LHCN-M2 (cell line): Measurements from ENCODE around the gene UBE2O. TPM values are rescaled to one million over a fixed set of nuclear protein-coding genes. Genes with fewer than 3 reads are reported as not detected.
A peak's percentile ranks its signal among the peaks of the same experiment; 100 is the strongest.

Experiments used
- DNase-seq: peaks from one replicate; pipeline ENCODE4 v3.0.0-alpha.2; 2012; ENCODE audit warnings: low read depth
- total RNA-seq: library from RNA; depleted of rRNA; stranded (reverse); fragments of >200 nt; gene quantifications from 2 replicates; pipeline ENCODE4 v1.2.3, GENCODE V29; 2014

UBE2O gene
- total RNA-seq, 1 experiment from 2014 or later = 15.7 TPM

- DNase-seq = no peak
Observed at GRCh38 chr17:76395980-76396379, 57.0 kb downstream of the UBE2O start.

GRCh38 chr17:76394166-76394565 is 58.8 kb downstream of the UBE2O start:
- DNase-seq = no peak

GRCh38 chr17:76391200-76391715 is 61.7 kb downstream of the UBE2O start:
- no peak for DNase-seq

DNA sequence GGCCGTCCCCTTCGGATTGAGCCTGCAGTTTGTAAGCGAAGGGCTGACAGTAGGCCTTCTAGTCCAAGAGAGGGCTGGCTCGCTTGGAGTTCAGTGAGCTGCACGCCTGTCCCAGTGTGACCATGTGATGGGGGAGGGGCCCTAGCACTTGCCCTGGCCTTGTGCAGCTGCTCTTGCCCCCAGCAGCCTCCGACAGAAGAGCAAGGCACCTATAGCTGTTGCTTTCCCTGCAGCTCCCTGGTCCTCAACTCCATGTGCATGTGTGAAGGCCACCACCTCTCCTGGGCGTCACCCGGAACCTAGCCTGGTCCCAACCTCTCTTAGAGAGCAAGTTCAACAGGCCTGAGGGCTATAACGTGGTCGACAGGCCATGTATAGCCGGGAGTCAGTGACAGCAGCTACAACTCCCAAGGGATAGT is 62.9 kb downstream of the UBE2O start:
- DNase-seq = no peak

GRCh38 chr17:76388966-76389888 is 63.7 kb downstream of the UBE2O start:
- DNase-seq = no peak

DNA sequence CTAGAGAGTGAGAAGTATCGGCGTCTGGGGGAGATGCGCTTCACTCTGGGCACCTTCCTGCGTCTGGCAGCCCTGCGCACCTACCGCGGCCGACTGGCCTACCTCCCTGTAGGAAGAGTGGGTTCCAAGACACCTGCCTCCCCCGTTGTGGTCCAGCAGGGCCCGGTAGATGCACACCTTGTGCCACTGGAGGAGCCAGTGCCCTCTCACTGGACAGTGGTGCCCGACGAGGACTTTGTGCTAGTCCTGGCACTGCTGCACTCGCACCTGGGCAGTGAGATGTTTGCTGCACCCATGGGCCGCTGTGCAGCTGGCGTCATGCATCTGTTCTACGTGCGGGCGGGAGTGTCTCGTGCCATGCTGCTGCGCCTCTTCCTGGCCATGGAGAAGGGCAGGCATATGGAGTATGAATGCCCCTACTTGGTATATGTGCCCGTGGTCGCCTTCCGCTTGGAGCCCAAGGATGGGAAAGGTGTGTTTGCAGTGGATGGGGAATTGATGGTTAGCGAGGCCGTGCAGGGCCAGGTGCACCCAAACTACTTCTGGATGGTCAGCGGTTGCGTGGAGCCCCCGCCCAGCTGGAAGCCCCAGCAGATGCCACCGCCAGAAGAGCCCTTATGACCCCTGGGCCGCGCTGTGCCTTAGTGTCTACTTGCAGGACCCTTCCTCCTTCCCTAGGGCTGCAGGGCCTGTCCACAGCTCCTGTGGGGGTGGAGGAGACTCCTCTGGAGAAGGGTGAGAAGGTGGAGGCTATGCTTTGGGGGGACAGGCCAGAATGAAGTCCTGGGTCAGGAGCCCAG is 65.8 kb downstream of the UBE2O start:
- DNase-seq = no peak

DNA sequence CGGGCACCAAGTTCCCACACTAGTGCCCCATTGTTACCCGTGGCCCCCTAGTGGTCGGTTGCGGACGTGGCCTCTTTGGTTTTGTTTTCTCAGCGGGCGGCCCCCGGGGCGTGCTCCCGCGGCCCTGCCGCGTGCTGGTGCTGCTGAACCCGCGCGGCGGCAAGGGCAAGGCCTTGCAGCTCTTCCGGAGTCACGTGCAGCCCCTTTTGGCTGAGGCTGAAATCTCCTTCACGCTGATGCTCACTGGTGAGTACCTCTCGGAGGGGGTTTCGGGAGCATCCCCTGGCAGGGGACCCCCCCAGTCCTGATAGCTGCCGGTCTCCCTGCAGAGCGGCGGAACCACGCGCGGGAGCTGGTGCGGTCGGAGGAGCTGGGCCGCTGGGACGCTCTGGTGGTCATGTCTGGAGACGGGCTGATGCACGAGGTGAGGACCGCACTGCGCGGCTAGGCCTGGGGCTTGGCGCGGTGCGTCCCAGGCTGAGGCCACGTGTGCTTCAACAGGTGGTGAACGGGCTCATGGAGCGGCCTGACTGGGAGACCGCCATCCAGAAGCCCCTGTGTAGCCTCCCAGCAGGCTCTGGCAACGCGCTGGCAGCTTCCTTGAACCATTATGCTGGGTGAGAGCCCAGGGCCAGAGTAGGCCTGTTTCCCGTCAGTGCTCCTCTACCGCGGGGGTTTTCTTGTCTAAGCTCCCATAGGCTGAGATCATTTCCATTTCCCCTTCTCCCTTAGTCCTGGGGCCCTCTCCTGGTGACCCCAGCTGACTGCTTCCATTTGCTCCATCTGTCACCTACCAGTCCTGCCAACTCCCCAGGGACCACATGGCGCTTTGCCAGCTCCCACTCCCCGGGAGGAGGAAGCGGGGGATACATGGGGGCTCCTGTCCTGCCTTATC is 66.8 kb downstream of the UBE2O start:
- peak; percentile 78 for DNase-seq

- peak; percentile 67 for DNase-seq
Observed at GRCh38 chr17:76384987-76385891, 67.7 kb downstream of the UBE2O start.

DNA sequence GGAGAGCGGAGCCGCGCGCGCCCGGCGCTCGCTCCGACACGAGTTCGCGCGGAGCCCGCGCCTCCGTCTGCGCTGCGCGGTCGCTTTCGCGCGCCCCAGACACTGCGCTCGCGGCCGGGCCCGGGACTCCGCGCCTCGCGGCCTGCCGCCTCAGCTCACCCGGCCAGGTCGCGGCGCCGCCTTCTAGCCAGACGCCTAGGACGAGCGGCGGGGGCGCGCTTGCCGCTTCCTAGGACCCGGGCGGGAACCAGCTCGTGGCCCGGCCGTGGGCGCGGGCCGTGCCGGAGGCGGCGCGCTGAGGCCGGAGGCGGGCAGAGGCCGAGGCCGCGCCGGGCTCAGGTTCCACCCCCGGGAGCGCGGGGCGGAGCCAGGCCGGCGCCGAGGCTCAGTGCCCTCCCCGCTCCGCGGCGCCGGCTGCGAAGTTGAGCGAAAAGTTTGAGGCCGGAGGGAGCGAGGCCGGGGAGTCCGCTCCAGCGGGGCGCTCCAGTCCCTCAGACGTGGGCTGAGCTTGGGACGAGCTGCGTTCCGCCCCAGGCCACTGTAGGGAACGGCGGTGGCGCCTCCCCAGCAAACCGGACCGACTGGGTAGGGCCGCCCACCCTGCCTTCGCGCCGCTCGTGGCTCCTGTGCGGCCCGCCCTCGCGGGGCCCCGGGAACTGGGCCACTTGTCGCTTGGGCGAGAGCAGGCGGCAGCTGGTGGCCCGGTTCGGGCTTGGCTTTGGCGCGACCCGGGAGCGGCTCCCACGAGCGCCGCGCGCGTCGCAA is 68.5 kb downstream of the UBE2O start, which contains the start of gene SPHK1:
SPHK1 (plus strand) TSS at position 388 of the 765 bp plus-strand sequence. CDS start 1,036 bp downstream, outside the sequence.
- peak; percentile 78 for DNase-seq

- peak; percentile 50 for DNase-seq
Observed at GRCh38 chr17:76383546-76384221, 69.3 kb downstream of the UBE2O start.

- no peak for DNase-seq
Observed at GRCh38 chr17:76382803-76383545, 70.0 kb downstream of the UBE2O start.

GRCh38 chr17:76382351-76382802 is 70.6 kb downstream of the UBE2O start:
- DNase-seq = no peak

DNA sequence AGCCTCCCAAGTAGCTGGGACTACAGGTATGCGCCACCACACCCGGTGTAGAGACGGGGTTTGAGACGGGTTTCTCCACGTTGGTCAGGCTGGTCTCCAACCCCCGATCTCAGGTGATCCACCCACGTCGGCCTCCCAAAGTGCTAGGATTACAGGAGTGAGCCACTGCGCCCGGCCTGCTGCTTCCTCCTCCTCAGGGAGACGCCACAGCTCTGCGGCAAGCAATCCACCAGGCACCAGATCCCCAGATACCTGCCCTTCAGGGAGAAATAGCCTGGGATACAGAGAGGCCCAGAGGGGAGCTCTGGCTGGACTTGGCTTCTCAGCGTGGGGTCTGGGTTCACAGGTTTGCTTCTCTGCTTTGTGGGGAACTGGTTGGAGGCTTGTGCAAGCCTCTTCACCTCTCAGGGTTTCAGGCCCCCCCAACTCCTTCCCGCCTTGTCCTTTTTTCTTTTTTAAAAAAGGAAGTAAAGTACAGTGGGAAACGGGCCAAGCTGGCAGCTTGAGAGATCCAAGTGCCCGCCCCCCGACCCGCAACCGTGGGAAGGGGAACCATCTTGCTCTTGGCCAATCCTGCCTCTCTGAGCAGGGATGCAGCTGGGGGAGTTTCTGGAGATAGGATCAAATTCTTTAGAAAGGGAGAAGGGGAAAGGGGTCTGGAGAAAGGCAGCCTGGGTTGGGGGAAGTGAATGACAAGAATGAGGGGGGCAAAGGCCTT is 71.2 kb downstream of the UBE2O start:
- no peak for DNase-seq

GRCh38 chr17:76379646-76380376 is 73.1 kb downstream of the UBE2O start:
- no peak for DNase-seq

DNA sequence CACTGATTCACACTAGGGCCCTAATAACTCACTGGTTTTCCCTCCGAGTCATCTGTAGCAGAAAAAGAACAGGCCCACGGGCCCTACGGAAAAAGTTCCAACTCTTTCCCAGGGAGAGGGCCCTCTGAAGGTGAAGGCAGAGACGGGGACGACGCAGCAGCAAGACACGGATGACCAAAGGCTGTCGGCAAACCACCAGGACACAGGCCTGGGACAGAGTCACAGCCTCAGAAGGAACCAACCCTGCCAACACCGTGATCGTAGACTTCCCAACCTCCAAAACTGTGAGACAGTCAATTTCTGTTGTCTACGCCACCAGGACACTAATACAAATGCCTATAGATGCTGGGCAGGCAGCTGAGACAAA is 73.7 kb downstream of the UBE2O start:
- DNase-seq = no peak

GRCh38 chr17:76378548-76379274 is 74.2 kb downstream of the UBE2O start:
- no peak for DNase-seq
